ENCODE measurements around the gene RNF14.
A peak's percentile ranks its signal among the peaks of the same experiment; 100 is the strongest.

RNF14 gene

GRCh38 chr5:141935538-141935937, 33.4 kb upstream of the RNF14 start:
- Histone ChIP-seq H3K27ac (ENCODE audit: low read length, poor library complexity, severe bottlenecking) (no peak overlapping the region), H3K23ac (ENCODE audit: low read length in 2 of 2) (no peak overlapping the region), H2BK12ac (ENCODE audit: low read length in 2 of 2) (no peak overlapping the region), H4K91ac (ENCODE audit: low read length) (no peak overlapping the region), H3K18ac (ENCODE audit: low read depth in 1 of 2, low read length in 2 of 2) (no peak overlapping the region), H2BK120ac (ENCODE audit: low read depth, low read length) (no peak overlapping the region), H3K9me3 (ENCODE audit: control insufficient read depth, low read length) (no peaks in the 10 kb centered on the region), H2AFZ (ENCODE audit: low read depth, low read length) (no peak overlapping the region), H3K27me3 (ENCODE audit: control insufficient read depth in 1 of 2, insufficient read depth in 1 of 2, low read length in 2 of 2) (no peaks in the 10 kb centered on the region), H3K4me1 (ENCODE audit: control insufficient read depth, insufficient read depth, low read depth, low read length) (peaks cover 5% of the 10 kb centered on the region), H3K9ac (ENCODE audit: low read length) (no peak overlapping the region), H3K36me3 (ENCODE audit: control insufficient read depth in 1 of 2, insufficient read depth in 2 of 2, low read depth in 1 of 2, low read length in 2 of 2) (peaks cover 55 to 86% of the 10 kb centered on the region in 2 experiments), H3K14ac (ENCODE audit: low read length in 2 of 2) (no peak overlapping the region), H2BK15ac (ENCODE audit: low read depth, poor library complexity, severe bottlenecking) (no peak overlapping the region), H3K79me1 (replicated peaks; ENCODE audit: low read length, poor library complexity, severe bottlenecking) (peaks cover 20% of the 10 kb centered on the region), H2AK5ac (ENCODE audit: low read length, severe bottlenecking) (no peak overlapping the region), H3K4me2 (ENCODE audit: low read length, poor library complexity, severe bottlenecking) (no peak overlapping the region), H4K8ac (ENCODE audit: low read length) (no peak overlapping the region), H3K4ac (ENCODE audit: low read depth in 1 of 2, low read length in 2 of 2) (no peak overlapping the region), H3K4me3 (ENCODE audit: insufficient read depth in 1 of 2, low read depth in 1 of 2, low read length in 2 of 2) (no peak overlapping the region), H2BK5ac (ENCODE audit: low read depth, low read length, poor library complexity, severe bottlenecking) (no peak overlapping the region)
- no peak for DNase-seq
- 97% methylated on average over 4 of the region's 4 CpGs for WGBS

- peaks cover 32 to 36% of the 10 kb centered on the region in 2 experiments for H3K36me3 ChIP-seq (ENCODE audit: control insufficient read depth in 1 of 2, insufficient read depth in 2 of 2, low read depth in 1 of 2, low read length in 2 of 2)
- H2BK120ac ChIP-seq (ENCODE audit: low read depth, low read length): no peak overlapping the region
- no peak overlapping the region for H4K91ac ChIP-seq (ENCODE audit: low read length)
- H3K79me1 ChIP-seq (replicated peaks; ENCODE audit: low read length, poor library complexity, severe bottlenecking): peaks cover 2% of the 10 kb centered on the region
- no peak overlapping the region for H3K4me2 ChIP-seq (ENCODE audit: low read length, poor library complexity, severe bottlenecking)
- no peak overlapping the region for H2AFZ ChIP-seq (ENCODE audit: low read depth, low read length)
- H3K14ac ChIP-seq (ENCODE audit: low read length in 2 of 2): no peak overlapping the region
- H3K9ac ChIP-seq (ENCODE audit: low read length): peak overlapping the region; percentile 17
- peak overlapping the region in 1 of 2 experiments; percentile 15 for H3K4me3 ChIP-seq (ENCODE audit: insufficient read depth in 1 of 2, low read depth in 1 of 2, low read length in 2 of 2)
- peak overlapping the region in 1 of 2 experiments; percentile 15 for H2BK12ac ChIP-seq (ENCODE audit: low read length in 2 of 2)
- H3K27ac ChIP-seq (ENCODE audit: low read length, poor library complexity, severe bottlenecking): no peak overlapping the region
- peak; percentile 22 for DNase-seq
- H2BK5ac ChIP-seq (ENCODE audit: low read depth, low read length, poor library complexity, severe bottlenecking): no peak overlapping the region
- no peak overlapping the region for H4K8ac ChIP-seq (ENCODE audit: low read length)
- no peak overlapping the region for H2BK15ac ChIP-seq (ENCODE audit: low read depth, poor library complexity, severe bottlenecking)
- H3K27me3 ChIP-seq (ENCODE audit: control insufficient read depth in 1 of 2, insufficient read depth in 1 of 2, low read length in 2 of 2): peaks cover 4 to 13% of the 10 kb centered on the region in 2 experiments
- WGBS: 62% methylated on average over 4 of the region's 6 CpGs
- no peak overlapping the region for H3K4ac ChIP-seq (ENCODE audit: low read depth in 1 of 2, low read length in 2 of 2)
- H2AK5ac ChIP-seq (ENCODE audit: low read length, severe bottlenecking): no peak overlapping the region
- H3K9me3 ChIP-seq (ENCODE audit: control insufficient read depth, low read length): no peaks in the 10 kb centered on the region
- H3K18ac ChIP-seq (ENCODE audit: low read depth in 1 of 2, low read length in 2 of 2): no peak overlapping the region
- H3K4me1 ChIP-seq (ENCODE audit: control insufficient read depth, insufficient read depth, low read depth, low read length): peaks cover 9% of the 10 kb centered on the region
- no peak overlapping the region for H3K23ac ChIP-seq (ENCODE audit: low read length in 2 of 2)
These were observed 28.1 kb upstream of the RNF14 start for GRCh38 chr5:141940695-141941271.

GRCh38 chr5:141941307-141941706, 27.6 kb upstream of the RNF14 start:
- H3K9me3 ChIP-seq (ENCODE audit: control insufficient read depth, low read length): no peaks in the 10 kb centered on the region

GRCh38 chr5:141941779-141942178, 27.1 kb upstream of the RNF14 start:
- no peak overlapping the region for H2AFZ ChIP-seq (ENCODE audit: low read depth, low read length)
- no peak overlapping the region for H2BK12ac ChIP-seq (ENCODE audit: low read length in 2 of 2)
- no peak overlapping the region for H3K18ac ChIP-seq (ENCODE audit: low read depth in 1 of 2, low read length in 2 of 2)
- H3K9me3 ChIP-seq (ENCODE audit: control insufficient read depth, low read length): no peaks in the 10 kb centered on the region
- H4K91ac ChIP-seq (ENCODE audit: low read length): no peak overlapping the region
- DNase-seq: no peak
- no peak overlapping the region for H2BK5ac ChIP-seq (ENCODE audit: low read depth, low read length, poor library complexity, severe bottlenecking)
- H3K27me3 ChIP-seq (ENCODE audit: control insufficient read depth in 1 of 2, insufficient read depth in 1 of 2, low read length in 2 of 2): peaks cover 11 to 14% of the 10 kb centered on the region in 2 experiments
- no peak overlapping the region for H3K27ac ChIP-seq (ENCODE audit: low read length, poor library complexity, severe bottlenecking)
- H3K9ac ChIP-seq (ENCODE audit: low read length): peak overlapping the region; percentile 8
- no peak overlapping the region for H2AK5ac ChIP-seq (ENCODE audit: low read length, severe bottlenecking)
- no peak overlapping the region for H3K4me2 ChIP-seq (ENCODE audit: low read length, poor library complexity, severe bottlenecking)
- peaks cover 2% of the 10 kb centered on the region for H3K79me1 ChIP-seq (replicated peaks; ENCODE audit: low read length, poor library complexity, severe bottlenecking)
- no peak overlapping the region for H3K4ac ChIP-seq (ENCODE audit: low read depth in 1 of 2, low read length in 2 of 2)
- H3K4me3 ChIP-seq (ENCODE audit: insufficient read depth in 1 of 2, low read depth in 1 of 2, low read length in 2 of 2): no peak overlapping the region
- peaks cover 9% of the 10 kb centered on the region for H3K4me1 ChIP-seq (ENCODE audit: control insufficient read depth, insufficient read depth, low read depth, low read length)
- H3K36me3 ChIP-seq (ENCODE audit: control insufficient read depth in 1 of 2, insufficient read depth in 2 of 2, low read depth in 1 of 2, low read length in 2 of 2): peaks cover 24 to 26% of the 10 kb centered on the region in 2 experiments
- no peak overlapping the region for H3K14ac ChIP-seq (ENCODE audit: low read length in 2 of 2)
- H2BK120ac ChIP-seq (ENCODE audit: low read depth, low read length): no peak overlapping the region
- no peak overlapping the region for H4K8ac ChIP-seq (ENCODE audit: low read length)
- no peak overlapping the region for H3K23ac ChIP-seq (ENCODE audit: low read length in 2 of 2)
- 83% methylated on average over 6 of the region's 6 CpGs for WGBS
- H2BK15ac ChIP-seq (ENCODE audit: low read depth, poor library complexity, severe bottlenecking): no peak overlapping the region

More at GRCh38 chr5:141941307-141941706, 27.6 kb upstream of the RNF14 start:
- Histone ChIP-seq H3K14ac (ENCODE audit: low read length in 2 of 2) (no peak overlapping the region), H3K79me1 (replicated peaks; ENCODE audit: low read length, poor library complexity, severe bottlenecking) (peaks cover 2% of the 10 kb centered on the region), H3K4me2 (ENCODE audit: low read length, poor library complexity, severe bottlenecking) (no peak overlapping the region), H3K4ac (ENCODE audit: low read depth in 1 of 2, low read length in 2 of 2) (no peak overlapping the region), H2BK12ac (ENCODE audit: low read length in 2 of 2) (no peak overlapping the region), H2AFZ (ENCODE audit: low read depth, low read length) (no peak overlapping the region), H2BK5ac (ENCODE audit: low read depth, low read length, poor library complexity, severe bottlenecking) (no peak overlapping the region), H2BK120ac (ENCODE audit: low read depth, low read length) (no peak overlapping the region), H4K91ac (ENCODE audit: low read length) (no peak overlapping the region), H3K23ac (ENCODE audit: low read length in 2 of 2) (no peak overlapping the region), H3K4me1 (ENCODE audit: control insufficient read depth, insufficient read depth, low read depth, low read length) (peaks cover 9% of the 10 kb centered on the region), H4K8ac (ENCODE audit: low read length) (no peak overlapping the region), H3K18ac (ENCODE audit: low read depth in 1 of 2, low read length in 2 of 2) (no peak overlapping the region), H3K27ac (ENCODE audit: low read length, poor library complexity, severe bottlenecking) (no peak overlapping the region), H3K9ac (ENCODE audit: low read length) (peak overlapping the region; percentile 17), H3K36me3 (ENCODE audit: control insufficient read depth in 1 of 2, insufficient read depth in 2 of 2, low read depth in 1 of 2, low read length in 2 of 2) (peaks cover 29 to 31% of the 10 kb centered on the region in 2 experiments), H3K27me3 (ENCODE audit: control insufficient read depth in 1 of 2, insufficient read depth in 1 of 2, low read length in 2 of 2) (peaks cover 8 to 14% of the 10 kb centered on the region in 2 experiments), H2BK15ac (ENCODE audit: low read depth, poor library complexity, severe bottlenecking) (no peak overlapping the region), H3K4me3 (ENCODE audit: insufficient read depth in 1 of 2, low read depth in 1 of 2, low read length in 2 of 2) (peak overlapping the region in 1 of 2 experiments; percentile 15), H2AK5ac (ENCODE audit: low read length, severe bottlenecking) (no peak overlapping the region)
- 77% methylated on average over 5 of the region's 6 CpGs for WGBS
- peak; percentile 9 for DNase-seq

All from mesenchymal stem cell (in vitro differentiated cells and primary cell).